Measurements from ENCODE around the gene GFRA4. TPM values are rescaled to one million over a fixed set of nuclear protein-coding genes. Genes with fewer than 3 reads are reported as not detected.

Gene GFRA4
- total and polyA plus RNA-seq, 2 donors (not counting 3 experiments of a cell fraction or from before 2014, with no cell fraction given): not detected

GRCh38 chr20:3674447-3674846 is 11.2 kb upstream of the GFRA4 start:
- H3K9me3 ChIP-seq (replicated peaks; ENCODE audit: control insufficient read depth, insufficient read depth, low read length): no peaks in the 10 kb centered on the region
- no peaks in the 10 kb centered on the region for H3K79me2 ChIP-seq (ENCODE audit: control insufficient read depth, insufficient read depth, low read length)
- H4K20me1 ChIP-seq (replicated peaks; ENCODE audit: control insufficient read depth, extremely low read depth, insufficient read depth, low read length): no peaks in the 10 kb centered on the region
- peaks cover 30 to 39% of the 10 kb centered on the region in 2 experiments for H3K27me3 ChIP-seq (ENCODE audit: control insufficient read depth in 2 of 2, insufficient read depth in 2 of 2, low read length in 2 of 2)
- intact Hi-C loops (cut with micrococcal nuclease) (no loop called here), dilution Hi-C loops (cut with MboI; ENCODE audit: extremely low pct_ligation_motif_present, low sequenced_read_pairs) (no loop called here)
- H3K36me3 ChIP-seq (ENCODE audit: control insufficient read depth in 2 of 2, extremely low read depth in 1 of 2, insufficient read depth in 2 of 2, low read length in 2 of 2): no peaks in the 10 kb centered on the region
- H3K4me1 ChIP-seq (ENCODE audit: control insufficient read depth, extremely low read depth, insufficient read depth, low read length): no peaks in the 10 kb centered on the region
- CTCF ChIA-PET: interaction anchor here (0.9 to 2.2 kb wide), 5 partner anchors 8 to 112 kb away, joined by 3 to 35 read pairs (median 3); no protein-coding TSS in a partner anchor
- FAIRE-seq (no peak), DNase-seq (ENCODE audit: low read depth, low spot score) (no peak)
- H3K27ac ChIP-seq (ENCODE audit: insufficient read depth, low read depth, low read length): no peak overlapping the region
- H3K9me1 ChIP-seq (replicated peaks; ENCODE audit: control insufficient read depth, extremely low read depth, insufficient read depth, low read length): no peaks in the 10 kb centered on the region
- H2AFZ ChIP-seq (ENCODE audit: low read depth, low read length): no peak overlapping the region
- no peak for TF ChIP-seq CTCF (IDR thresholded peaks at IDR 0.05; ENCODE audit: extremely low read depth in 1 of 2, insufficient read depth in 1 of 2, low read depth in 1 of 2, low read length in 2 of 2)
- TF ChIP-seq FOS (IDR thresholded peaks at IDR 0.05; ENCODE audit: borderline replicate concordance, insufficient read depth, low read length): no peak
- no peak for TF ChIP-seq EZH2 (IDR thresholded peaks at IDR 0.05; ENCODE audit: borderline replicate concordance, low read depth, low read length, severe bottlenecking)
- TF ChIP-seq MAX (IDR thresholded peaks at IDR 0.05; ENCODE audit: insufficient read depth, insufficient read length): no peak
- no peak for TF ChIP-seq MYC (IDR thresholded peaks at IDR 0.05; ENCODE audit: low read depth, low read length)
- no peak for TF ChIP-seq POLR2AphosphoS5 (IDR thresholded peaks at IDR 0.05; ENCODE audit: insufficient read depth, low read depth, low read length)
- BruUV-seq (replicated peaks): no TSS peak
- POLR2A ChIA-PET: interaction anchor here (0.5 kb wide), 1 partner anchor 92 kb away, joined by 4 read pairs; no protein-coding TSS in a partner anchor
- no peak overlapping the region for H3K9ac ChIP-seq (replicated peaks; ENCODE audit: extremely low read depth, insufficient read depth, low read length)
- H3K4me3 ChIP-seq (replicated peaks in 1 of 3; ENCODE audit: insufficient read depth in 1 of 3, low read depth in 1 of 3, low read length in 3 of 3): no peak overlapping the region
- H3K4me2 ChIP-seq (ENCODE audit: insufficient read depth, low read length): no peak overlapping the region

Data from endothelial cell of umbilical vein (primary cell).